HG02798 (cell line): ENCODE results near the gene ATP2B2.
A peak's percentile ranks its signal among the peaks of the same experiment; 100 is the strongest.
"Not testable (repeated sequence)": the region's sequence is repeated elsewhere in the genome, so short reads cannot be mapped to it uniquely, and the experiment has no call there.

ENCODE experiments used
- ATAC-seq: cut with Tn5 transposase; IDR thresholded peaks from one replicate; pipeline ENCODE4 v1.9.1; 2021; ENCODE audit warnings: mild to moderate bottlenecking; ENCODE audit not compliant: unreplicated experiment, poor library complexity

ATP2B2 gene

GRCh38 chr3:10315101-10315500 lies 190.3 kb downstream of the ATP2B2 start:
- ATAC-seq: no peak

- no peak for ATAC-seq
Observed at GRCh38 chr3:10312861-10313260, 192.5 kb downstream of the ATP2B2 start.

GRCh38 chr3:10312391-10312790 lies 193.0 kb downstream of the ATP2B2 start:
- ATAC-seq: no peak

GRCh38 chr3:10311710-10312109 lies 193.7 kb downstream of the ATP2B2 start:
- ATAC-seq: no peak

DNA sequence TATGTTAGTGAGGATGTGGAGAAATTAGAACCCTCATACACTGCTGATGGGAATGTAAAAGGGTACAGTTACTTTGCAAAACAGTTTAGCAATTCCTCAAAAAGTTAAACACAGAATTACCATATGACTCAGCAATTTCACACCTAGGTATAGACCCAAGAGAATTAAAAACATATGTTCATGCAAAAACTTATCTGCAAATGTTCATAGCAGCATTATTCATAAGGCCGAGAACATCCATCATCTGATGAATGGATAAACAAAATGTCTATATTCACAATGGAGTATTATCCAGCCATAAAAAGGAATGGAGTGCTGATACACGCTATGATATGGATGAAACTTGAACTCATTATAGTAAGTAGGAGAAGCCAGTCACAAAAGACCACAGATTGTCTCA lies 194.8 kb downstream of the ATP2B2 start:
- no peak for ATAC-seq

DNA sequence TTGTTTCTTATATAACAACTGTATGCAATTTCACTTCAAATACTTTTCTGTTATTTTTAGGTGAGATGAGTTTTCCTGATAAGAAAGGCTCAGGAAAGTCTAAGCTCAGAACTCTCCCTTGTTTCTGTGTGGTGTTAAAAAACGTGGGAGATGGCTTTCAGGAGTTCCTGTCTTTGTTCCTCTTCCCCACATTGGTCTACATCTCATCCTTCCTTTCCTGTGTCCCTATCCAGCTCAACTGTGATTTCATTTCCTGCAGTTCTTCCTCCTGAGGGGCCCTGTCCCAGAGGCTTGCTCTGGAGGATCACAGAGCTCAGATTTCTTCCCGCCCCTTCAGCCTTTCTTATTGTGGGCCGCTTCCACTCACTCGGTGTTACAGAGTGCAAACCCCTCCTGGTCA lies 195.7 kb downstream of the ATP2B2 start:
- ATAC-seq: no peak

DNA sequence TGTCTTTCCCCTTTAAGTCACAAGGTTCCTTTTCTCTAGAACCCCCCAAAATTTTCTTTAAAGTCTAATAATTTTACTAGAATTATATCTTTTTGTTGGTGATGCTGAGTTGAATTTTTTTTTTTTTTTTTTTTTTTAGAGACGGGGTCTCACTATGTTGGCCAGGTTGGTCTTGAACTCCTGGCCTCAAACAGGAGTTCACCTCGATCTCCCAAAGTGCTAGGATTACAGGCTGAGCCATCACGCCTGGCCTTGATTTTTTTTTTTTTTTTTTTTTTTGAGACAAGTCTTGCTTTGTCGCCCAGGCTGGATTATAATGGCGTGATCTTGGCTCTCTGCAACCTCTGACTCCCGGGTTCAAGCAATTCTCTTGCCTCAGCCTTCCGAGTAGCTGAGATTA lies 196.7 kb downstream of the ATP2B2 start:
- no peak for ATAC-seq

DNA sequence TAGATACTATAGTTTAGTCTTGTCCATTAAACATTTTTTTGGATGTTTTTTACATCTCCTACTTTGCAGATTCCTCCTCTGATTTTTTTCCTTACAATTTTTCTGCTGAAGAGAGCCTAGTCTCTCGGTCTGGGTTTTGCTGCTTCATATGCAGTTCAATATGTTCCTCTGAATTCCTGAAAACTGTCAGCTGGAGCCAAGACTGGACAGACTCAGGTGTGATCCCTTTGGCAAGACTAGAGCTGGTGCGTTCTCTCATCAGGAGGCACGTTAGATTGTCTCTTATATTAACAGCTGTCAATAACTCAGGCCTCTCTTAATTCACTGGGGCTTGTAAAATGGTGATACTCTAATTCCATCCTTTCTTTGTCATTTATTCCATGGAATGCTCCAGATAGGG lies 199.2 kb downstream of the ATP2B2 start:
- ATAC-seq: no peak

- no peak for ATAC-seq
Observed at GRCh38 chr3:10305331-10305902, 200.0 kb downstream of the ATP2B2 start.

GRCh38 chr3:10304905-10305304 lies 200.5 kb downstream of the ATP2B2 start:
- no peak for ATAC-seq

GRCh38 chr3:10303785-10304184 lies 201.6 kb downstream of the ATP2B2 start:
- ATAC-seq: no peak

DNA sequence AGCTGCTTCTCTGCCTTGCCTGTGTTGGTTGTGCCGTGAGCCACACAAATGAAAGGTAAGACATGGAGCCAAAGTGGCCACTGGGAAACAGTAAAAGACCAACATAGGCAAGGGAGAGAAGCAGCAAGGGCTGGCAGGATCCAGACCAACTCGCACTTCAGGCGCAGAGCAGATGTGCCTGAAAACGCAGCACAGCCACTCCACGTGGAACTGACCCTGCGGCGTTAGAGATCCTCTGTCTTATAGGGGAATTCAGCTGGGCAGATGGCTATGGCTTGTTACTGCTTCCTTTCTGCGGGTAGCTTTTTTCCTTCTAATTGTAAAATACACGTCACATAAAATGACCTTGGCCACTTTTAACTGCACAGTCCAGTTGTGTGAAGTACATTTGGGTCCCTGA lies 202.3 kb downstream of the ATP2B2 start:
- no peak for ATAC-seq

GRCh38 chr3:10300087-10300486 lies 205.3 kb downstream of the ATP2B2 start:
- peak; percentile 13 for ATAC-seq

- ATAC-seq: peak; percentile 79
Observed at GRCh38 chr3:10299679-10300078, 205.7 kb downstream of the ATP2B2 start.

- ATAC-seq: no peak
Observed at GRCh38 chr3:10299175-10299574, 206.2 kb downstream of the ATP2B2 start.

- ATAC-seq: not testable (repeated sequence)
Observed at GRCh38 chr3:10298064-10298463, 207.3 kb downstream of the ATP2B2 start.

DNA sequence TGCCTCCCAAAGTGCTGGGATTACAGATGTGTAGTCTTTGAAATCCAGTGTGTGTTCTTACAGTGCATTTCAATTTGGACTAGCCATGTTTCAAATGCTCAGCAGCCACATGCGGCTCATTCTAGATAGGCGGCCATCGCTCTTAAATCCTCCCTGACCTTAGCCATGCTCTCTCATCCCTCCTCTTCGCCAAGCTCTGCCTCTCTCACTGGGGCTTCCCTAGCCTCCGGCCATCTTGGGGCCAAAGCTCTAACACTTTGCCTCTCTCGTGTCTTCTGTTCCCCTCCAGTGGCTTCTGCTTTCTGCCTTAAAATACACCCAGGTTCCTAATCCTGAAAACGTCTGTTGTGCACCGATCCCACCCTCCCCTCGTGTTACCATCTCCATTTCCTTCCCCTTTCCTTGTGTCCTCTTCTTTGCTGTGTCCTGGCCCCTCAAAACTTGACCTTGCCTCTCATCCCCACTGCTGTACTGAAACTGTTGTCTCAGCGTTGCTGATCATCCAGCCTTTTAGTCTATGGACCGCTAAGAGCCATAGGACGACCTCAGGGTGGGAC lies 211.3 kb downstream of the ATP2B2 start:
- ATAC-seq: no peak

DNA sequence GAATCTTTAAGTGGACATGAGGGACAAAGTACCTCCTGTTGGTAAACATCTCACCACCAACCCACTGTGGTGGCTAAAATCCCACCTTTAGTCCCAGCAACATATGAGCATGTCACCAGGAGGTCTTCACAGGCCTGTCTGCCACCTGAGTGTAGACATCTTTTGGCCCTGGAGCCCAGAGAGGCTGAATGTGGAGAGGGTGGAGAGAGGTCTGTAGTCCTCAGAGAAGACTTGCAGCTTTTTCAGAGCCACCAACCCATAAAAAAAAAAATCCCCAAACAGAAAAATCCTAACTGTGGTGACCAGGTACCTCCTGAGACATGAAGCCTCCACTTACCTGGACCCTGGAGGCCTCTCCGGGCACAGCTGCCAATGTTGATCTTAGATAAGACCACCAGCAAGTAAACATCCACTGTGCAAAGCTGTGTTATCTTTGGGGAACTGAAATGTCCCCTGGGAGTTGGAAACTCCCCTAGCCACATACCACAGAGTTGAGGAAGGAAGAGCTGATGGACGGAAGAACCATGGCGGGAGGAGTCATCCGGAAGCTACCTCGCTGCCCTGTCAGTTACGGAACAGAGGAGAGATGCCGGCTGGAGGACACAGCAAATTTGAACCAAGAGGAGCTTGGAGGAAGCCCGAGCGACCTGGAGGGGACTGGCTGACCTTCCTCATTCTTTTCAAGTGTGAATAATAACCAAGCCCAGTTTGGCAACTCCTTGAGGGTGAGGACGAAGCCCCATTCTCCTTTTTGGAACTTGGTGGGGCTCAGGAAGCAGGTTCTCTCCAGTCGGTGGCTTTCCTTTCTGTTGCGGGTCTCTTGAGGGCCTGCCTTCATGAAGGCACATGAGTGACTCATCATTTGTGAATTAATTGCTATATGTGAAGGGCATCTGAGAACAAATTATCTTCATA lies 212.6 kb downstream of the ATP2B2 start, which contains the start of gene GHRL:
TSS of gene GHRL (minus strand) at position 443 of the 915 bp plus-strand sequence. CDS start 2,767 bp downstream, outside the sequence.
- peak; percentile 76 for ATAC-seq

GRCh38 chr3:10291641-10292040 lies 213.7 kb downstream of the ATP2B2 start:
- ATAC-seq: no peak

DNA sequence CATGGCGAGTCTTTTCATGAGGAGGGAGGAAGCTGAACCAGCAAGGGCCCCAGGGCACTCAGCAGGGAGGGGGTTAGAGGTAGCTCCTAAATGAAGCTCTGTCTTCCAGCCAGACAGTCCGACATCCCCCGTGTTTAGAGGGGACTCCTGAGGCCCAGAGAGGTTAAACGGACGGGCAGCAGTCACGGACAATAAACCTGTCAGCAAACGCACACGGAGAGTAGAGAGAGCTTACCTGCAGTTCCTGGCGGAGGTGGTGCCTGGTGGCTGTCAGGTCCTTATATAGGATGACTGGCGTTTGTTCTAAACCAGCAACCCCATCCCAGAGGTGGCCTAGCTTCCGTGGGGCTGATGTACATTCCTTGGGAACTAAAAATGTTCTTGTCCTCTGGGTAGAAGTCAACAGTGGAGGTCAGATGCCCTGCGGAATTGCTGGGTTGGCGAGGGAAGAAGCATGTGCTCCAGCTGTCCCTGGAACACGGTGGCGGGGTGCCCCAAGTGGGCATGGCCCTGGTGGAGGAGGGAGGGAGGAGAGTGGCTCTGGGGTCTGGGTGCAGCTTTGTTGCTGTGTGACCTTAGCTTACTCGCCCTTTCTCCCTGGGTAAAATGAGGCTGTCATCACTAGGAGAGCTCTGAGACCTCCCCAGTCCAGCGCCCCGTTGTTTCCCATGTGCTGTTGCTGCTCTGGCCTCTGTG lies 214.8 kb downstream of the ATP2B2 start:
- no peak for ATAC-seq
